ENCODE measurements around the gene OR1K1.

DNA sequence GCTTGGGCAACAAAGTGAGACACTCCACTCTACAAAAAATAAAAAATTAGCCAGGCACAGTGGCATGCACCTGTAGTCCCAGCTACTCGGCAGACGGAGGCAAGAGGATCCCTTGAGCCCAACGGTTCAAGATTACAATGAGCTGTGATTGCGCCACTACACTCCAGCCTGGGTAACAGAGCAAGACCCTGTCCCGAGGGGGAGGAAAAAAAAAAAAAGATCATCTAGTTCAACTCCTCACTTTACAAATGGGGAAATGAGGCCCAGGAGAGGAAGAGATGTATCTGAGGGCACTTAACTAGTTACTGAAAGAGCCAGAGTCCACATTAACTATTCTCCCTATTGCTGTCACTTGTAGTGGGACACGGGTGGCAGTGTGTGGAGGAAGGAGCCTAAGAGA is 14.6 kb downstream of the OR1K1 start:
- TF ChIP-seq, protein P1, sequence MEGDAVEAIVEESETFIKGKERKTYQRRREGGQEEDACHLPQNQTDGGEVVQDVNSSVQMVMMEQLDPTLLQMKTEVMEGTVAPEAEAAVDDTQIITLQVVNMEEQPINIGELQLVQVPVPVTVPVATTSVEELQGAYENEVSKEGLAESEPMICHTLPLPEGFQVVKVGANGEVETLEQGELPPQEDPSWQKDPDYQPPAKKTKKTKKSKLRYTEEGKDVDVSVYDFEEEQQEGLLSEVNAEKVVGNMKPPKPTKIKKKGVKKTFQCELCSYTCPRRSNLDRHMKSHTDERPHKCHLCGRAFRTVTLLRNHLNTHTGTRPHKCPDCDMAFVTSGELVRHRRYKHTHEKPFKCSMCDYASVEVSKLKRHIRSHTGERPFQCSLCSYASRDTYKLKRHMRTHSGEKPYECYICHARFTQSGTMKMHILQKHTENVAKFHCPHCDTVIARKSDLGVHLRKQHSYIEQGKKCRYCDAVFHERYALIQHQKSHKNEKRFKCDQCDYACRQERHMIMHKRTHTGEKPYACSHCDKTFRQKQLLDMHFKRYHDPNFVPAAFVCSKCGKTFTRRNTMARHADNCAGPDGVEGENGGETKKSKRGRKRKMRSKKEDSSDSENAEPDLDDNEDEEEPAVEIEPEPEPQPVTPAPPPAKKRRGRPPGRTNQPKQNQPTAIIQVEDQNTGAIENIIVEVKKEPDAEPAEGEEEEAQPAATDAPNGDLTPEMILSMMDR (IDR thresholded peaks at IDR 0.05): no peak
- TF ChIP-seq POLR2A (IDR thresholded peaks at IDR 0.05): no peak

Data from heart left ventricle (tissue), 13 donors.